Omental fat pad (tissue), 4 donors: ENCODE data around the gene MEPCE. TPM values are rescaled to one million over a fixed set of nuclear protein-coding genes. Genes with fewer than 3 reads are reported as not detected.
A peak's percentile ranks its signal among the peaks of the same experiment; 100 is the strongest.

Experiments
- ATAC-seq: fragments of 150-250 bp; one replicate; pipeline ENCODE4 v1.9.1; 2016; ENCODE audit warnings: mild to moderate bottlenecking, moderate library complexity; ENCODE audit not compliant: low FRiP score
- DNase-seq: peaks from one replicate; pipeline ENCODE4 v3.0.0-alpha.2; 2019; ENCODE audit warnings: low spot score
- total RNA-seq, 4 donors: library from RNA; depleted of rRNA; stranded (reverse); fragments of >200 nt; gene quantifications; one replicate each; pipeline ENCODE4 v1.1.0, GENCODE V29; 2016
- TF ChIP-seq, protein P1 (sequence below), 3 donors: fragments of 450-650 bp; IDR thresholded peaks; one replicate each; pipeline ENCODE4 v1.5.1; 2016 to 2017; ENCODE audit warnings: antibody characterized with exemption in 3 of 3, mild to moderate bottlenecking in 3 of 3, moderate library complexity in 2 of 3

The MEPCE gene
- total RNA-seq, 4 donors from 2014 or later: 23.6 to 49.5 (median 36.6) TPM

- TF ChIP-seq, protein P1, sequence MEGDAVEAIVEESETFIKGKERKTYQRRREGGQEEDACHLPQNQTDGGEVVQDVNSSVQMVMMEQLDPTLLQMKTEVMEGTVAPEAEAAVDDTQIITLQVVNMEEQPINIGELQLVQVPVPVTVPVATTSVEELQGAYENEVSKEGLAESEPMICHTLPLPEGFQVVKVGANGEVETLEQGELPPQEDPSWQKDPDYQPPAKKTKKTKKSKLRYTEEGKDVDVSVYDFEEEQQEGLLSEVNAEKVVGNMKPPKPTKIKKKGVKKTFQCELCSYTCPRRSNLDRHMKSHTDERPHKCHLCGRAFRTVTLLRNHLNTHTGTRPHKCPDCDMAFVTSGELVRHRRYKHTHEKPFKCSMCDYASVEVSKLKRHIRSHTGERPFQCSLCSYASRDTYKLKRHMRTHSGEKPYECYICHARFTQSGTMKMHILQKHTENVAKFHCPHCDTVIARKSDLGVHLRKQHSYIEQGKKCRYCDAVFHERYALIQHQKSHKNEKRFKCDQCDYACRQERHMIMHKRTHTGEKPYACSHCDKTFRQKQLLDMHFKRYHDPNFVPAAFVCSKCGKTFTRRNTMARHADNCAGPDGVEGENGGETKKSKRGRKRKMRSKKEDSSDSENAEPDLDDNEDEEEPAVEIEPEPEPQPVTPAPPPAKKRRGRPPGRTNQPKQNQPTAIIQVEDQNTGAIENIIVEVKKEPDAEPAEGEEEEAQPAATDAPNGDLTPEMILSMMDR (IDR thresholded peaks at IDR 0.05): no peak
- no peak for DNase-seq
- ATAC-seq: no peak
Measured at GRCh38 chr7:100476101-100476780, 46.6 kb downstream of the MEPCE start.

- TF ChIP-seq, protein P1 (IDR thresholded peaks at IDR 0.05): no peak
- ATAC-seq: no peak
- DNase-seq: no peak
Measured at GRCh38 chr7:100476903-100477870, 47.6 kb downstream of the MEPCE start.

DNA sequence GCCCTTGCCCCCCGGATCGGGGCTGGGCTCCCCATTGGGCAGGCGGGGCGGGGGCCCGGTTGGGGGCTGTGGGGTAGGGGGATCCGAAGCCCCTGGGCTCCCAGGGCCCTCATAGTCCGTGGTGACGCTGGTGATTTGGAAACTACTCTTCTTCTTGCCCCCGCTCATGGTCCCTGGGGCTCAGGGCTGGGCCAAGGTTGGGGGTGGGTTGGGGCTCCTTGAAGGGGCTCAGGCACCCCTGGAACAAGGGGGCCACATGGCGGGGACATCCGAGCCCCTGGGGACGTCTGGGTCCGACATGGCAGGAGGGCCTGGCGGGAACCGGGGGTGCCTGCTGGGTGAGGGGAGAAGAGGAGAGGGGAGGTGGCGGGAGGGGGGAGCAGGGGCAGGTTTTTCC lies 48.2 kb downstream of the MEPCE start:
- ATAC-seq (no peak), DNase-seq (no peak)
- TF ChIP-seq, protein P1 (IDR thresholded peaks at IDR 0.05): no peak

GRCh38 chr7:100478958-100479660 lies 49.5 kb downstream of the MEPCE start, which contains the start of gene TSC22D4:
TSC22D4 (minus strand) TSS chr7:100479214; CDS start chr7:100478038, 1,176 bp downstream.
- ATAC-seq: peak; percentile 79
- DNase-seq: peak; percentile 84
- TF ChIP-seq, protein P1 (IDR thresholded peaks at IDR 0.05): no peak

GRCh38 chr7:100481466-100481865 lies 51.8 kb downstream of the MEPCE start:
- TF ChIP-seq, protein P1 (IDR thresholded peaks at IDR 0.05): no peak
- ATAC-seq (no peak), DNase-seq (no peak)

GRCh38 chr7:100482728-100483089 lies 53.1 kb downstream of the MEPCE start:
- no peak for ATAC-seq
- TF ChIP-seq, protein P1 (IDR thresholded peaks at IDR 0.05): no peak
- no peak for DNase-seq
